Effector CD4-positive, alpha-beta T cell (primary cell): ENCODE data around the gene PDE4A.
"Not testable (repeated sequence)": the region's sequence is repeated elsewhere in the genome, so short reads cannot be mapped to it uniquely, and the experiment has no call there.

Source experiments
- DNase-seq: peaks from one replicate; pipeline ENCODE4 v3.0.0-alpha.2; 2020

PDE4A gene

DNA sequence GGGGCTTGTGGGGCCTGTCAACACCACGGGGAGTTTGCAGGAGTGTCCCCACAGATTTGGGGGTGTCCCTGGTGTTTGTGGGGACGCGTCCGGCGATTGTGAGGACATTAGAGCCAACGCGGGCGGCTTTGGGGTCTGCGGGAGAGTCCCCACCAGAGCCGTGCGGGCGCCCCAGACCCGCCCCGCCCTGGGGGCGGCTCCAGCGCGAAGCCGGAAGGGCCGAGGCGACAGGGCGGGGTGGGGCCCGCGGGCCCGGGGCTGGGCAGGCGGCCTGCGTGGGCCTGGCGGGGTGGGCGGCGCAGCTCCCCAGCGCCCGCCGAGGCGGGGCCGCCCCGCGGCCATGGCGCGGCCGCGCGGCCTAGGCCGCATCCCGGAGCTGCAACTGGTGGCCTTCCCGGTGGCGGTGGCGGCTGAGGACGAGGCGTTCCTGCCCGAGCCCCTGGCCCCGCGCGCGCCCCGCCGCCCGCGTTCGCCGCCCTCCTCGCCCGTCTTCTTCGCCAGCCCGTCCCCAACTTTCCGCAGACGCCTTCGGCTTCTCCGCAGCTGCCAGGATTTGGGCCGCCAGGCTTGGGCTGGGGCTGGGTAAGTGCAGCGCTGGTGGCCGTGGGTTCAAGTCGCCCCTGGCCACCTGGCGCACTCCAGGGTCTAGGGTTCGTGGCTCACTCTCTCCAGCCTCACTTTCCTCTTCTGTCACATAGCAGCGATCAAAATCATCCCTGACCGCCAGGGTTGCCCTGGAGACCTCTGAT is 10.3 kb downstream of the PDE4A start:
- no peak for DNase-seq

DNA sequence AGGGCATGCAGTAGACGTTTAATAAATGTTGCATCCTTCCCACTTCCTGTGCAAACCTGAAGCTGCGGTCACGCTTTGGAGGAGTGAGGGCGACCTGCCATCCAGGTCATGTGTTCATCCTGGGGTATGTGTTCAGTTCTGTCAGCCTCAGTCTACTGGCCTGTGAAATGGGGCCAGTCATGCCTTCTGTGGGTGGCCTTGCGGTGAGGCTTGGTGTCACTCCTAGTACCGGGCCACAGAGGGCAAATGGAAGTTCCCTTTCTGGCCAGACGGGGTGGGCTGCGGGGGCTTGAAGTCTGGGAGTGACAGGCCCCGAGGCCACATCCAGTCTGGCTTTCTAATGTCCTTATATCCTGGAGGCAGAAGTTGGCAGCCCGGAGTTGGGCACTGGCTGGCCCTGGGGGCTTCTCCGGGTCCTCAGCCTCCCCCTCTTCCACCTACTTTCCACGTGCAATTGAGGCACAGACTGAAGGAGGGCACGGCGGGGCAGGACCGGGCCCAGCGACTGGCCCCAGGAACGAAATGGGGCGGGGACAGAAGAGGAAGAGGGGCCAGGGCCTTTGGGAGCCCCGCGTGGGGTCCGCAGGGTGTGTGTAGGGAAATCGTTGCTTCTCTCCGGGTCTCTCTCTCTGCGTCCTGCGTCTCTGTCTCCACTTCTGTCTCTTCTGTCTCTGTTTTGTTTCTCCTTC is 11.1 kb downstream of the PDE4A start:
- DNase-seq = peak; percentile 37

DNA sequence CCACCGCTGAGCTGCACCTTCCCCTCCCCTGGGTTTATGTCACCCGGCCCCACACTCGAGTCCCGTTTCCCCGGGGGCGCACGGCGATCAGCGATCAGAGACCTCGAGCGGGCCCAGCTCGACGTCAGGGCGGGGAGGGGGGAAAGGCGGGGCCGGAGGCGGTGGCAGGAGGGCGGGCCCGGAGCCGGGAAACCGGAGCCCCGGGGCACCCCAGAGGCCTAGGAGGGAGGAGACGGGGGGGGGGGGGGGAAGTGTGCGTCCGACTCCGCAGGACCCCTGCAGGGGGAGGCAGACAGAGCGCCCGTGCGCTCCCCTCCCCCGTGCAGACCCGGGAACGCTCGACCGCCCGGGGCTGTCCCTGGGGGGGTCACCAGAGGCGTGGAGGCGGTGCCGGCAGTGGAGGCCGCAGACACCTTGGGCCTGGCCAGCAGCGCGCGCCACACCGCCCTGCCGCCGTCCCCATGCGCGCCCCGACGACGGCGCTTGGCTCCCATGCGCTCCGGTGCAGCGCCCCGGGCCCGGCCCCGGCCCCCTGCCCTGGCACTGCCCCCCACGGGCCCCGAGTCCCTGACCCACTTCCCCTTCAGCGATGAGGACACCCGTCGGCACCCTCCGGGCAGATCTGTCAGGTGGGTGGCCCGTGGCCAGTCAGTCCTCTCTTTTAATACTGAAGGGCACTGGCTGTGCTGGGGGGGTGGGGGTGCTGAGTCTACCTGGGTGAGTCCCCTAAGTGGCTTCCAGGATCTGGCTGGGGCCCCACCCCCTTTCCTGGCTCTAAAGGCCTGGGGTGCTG is 11.8 kb downstream of the PDE4A start:
- peak; percentile 68 for DNase-seq

- DNase-seq = no peak
Observed at GRCh38 chr19:10432736-10433130, 12.4 kb downstream of the PDE4A start.

DNA sequence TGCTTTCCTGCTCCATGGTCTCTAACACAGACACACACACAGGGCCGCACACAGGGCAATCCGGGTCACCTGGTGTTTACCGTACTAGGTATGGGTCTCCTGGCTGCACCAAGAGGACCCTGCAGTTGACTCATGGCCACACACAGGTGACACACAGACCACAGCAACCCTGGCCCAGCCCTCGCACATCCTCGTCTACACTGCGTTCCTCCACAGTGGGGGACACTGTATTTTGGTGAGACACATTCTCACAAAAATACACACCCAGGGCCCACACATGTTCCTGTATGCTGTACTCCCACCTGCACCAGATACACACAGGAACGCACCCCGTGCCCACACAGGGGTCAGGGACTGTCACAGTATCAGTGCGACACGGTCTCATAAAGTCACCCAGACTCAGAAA is 12.8 kb downstream of the PDE4A start:
- DNase-seq = no peak

DNA sequence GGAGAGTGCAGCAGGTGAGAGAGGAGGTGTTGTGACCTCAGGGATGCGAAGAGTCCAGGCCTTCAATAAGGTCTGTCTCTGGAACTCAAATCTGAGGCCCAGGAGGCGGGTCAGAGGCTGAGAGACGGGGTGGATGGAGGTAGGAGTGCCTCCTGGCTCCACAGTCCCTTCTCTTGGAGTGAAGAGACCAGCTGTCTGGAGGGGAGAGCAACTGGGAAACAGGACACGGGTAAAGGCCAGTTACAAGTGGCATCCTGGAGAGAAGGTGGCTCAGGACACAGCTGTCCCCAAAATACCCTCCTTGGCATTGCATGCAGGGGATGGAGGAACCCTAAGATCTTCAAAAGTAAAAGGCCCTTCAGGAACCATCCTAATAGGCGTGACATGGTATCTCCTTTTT is 19.2 kb downstream of the PDE4A start:
- no peak for DNase-seq

DNA sequence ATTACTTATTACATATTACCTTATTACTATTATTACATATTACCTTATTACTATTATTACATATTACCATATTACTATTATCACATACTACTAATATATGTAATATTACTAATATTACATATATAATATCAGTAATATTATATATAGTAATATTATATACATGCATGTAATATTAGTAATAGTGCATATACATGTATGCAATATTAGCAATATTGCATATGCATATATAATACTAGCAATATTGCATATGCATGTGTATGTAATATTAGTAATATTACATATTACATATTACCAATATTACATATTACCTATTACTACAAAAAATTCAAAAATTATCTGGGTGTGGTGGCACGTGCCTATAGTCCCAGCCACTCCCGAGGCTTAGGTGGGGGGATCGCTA is 22.4 kb downstream of the PDE4A start:
- DNase-seq = no peak

GRCh38 chr19:10449037-10449436 is 28.7 kb downstream of the PDE4A start:
- DNase-seq = no peak

DNA sequence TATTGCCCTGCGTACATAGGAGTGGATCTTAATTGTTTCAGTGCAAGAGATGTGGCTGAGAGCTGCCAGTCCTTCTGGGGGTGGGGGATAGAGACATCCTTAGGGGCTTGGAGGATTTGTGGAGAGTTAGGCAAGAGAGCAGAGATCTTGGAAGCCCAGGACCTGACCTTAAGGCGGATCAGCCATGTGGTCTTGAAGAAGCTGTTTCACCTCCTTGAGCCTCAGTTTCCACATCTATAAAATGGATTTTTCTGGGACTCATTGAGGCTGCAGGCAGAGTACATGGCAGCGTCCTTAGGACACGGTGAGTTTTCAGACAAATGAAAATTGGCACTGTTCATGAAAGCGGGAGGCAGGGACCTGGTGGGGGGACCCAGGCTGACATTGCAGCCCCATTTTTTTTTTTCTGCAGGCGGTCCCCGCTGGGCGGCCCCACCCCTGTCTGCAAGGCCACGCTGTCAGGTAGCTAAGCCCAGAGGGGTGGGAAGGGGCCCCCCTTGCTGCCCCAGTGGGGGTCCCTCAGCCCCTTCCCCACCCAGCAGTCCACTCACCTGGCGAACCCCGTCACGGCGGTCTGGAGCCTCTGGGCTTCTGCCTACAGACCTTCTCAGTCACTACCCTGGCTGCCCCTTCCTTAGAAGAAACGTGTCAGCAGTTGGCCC is 30.0 kb downstream of the PDE4A start:
- DNase-seq = no peak

- no peak for DNase-seq
Observed at GRCh38 chr19:10450853-10451609, 30.7 kb downstream of the PDE4A start.

DNA sequence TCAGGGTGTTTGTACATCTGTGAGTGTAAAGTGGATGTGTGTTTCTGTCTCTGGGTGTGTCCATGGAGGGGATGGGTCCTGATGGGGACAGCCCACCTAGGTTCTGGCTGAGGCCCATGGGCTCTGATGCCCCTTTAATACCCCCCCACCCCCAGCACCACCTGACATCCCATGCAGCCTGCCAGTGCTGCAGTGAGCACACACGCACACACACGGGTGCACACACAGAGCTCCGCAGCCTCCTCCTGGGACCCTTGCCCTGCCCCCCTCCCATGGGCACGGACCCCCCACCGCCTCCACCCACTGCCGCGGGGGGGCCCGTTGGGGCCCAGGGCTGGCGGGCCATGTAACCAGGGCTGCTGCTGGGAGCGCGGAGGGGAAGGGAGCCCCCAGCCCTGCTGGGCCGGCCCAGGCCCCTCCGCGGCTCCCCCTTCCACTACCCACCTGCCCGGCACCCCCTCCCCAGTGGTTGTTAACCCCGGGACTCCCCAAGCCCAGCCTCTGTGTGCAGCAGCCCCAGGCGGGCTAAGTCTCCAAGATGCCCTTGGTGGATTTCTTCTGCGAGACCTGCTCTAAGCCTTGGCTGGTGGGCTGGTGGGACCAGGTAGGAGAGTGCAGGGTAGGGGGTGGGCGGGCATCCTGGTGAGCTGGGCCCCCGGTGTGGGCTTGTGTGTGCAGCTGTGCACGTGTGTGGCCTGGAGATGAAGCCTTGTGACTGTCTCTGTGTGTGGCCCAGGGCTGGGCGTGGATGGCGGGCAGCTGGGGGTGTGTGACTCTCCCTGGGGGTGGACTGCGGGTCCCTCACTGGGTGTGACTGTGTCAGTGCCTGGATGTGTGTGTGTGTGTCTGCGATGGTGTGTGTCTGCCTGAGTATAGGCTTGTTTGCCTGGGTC is 32.6 kb downstream of the PDE4A start:
- DNase-seq = no peak

DNA sequence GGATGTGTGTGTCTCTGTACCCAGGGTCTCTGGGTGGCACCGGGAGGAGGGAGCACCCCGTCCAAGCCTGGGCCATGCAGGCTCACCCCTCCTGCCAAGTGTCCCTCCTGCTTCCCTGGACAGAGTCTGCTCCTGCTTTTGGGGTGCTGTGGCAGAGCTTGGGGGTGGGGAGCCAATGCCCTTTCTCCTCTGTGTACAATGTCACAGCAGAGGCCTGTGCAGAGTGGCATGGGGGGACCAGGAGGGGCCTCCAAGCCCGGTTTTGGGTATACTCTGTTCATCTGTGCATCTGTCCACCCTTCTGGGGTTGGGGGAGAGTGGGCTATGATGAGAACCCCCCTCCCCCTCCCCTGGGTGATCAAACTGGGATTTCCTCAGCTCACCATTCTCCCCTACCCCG is 33.5 kb downstream of the PDE4A start:
- no peak for DNase-seq

- no peak for DNase-seq
Observed at GRCh38 chr19:10454267-10454666, 33.9 kb downstream of the PDE4A start.

DNA sequence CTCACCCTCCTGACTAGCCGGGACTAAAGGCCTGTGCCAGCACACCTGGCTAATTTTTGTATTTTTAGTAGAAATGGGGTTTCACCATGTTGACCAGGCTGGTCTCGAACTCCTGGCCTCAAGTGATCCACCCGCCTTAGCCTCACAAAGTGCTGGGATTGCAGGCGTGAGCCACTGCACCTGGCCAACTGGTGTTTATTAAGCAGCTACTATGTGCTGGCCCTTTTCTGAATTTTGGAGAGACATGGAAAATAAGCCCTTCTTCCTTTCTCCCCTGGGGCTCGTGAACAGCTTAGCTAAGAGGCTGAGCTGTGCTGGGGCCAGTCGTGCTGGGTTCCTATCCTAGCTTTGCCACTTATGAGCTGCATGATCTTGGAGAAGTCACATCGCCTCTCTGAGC is 38.4 kb downstream of the PDE4A start:
- DNase-seq = not testable (repeated sequence)

GRCh38 chr19:10460714-10461046 is 40.3 kb downstream of the PDE4A start:
- no peak for DNase-seq

DNA sequence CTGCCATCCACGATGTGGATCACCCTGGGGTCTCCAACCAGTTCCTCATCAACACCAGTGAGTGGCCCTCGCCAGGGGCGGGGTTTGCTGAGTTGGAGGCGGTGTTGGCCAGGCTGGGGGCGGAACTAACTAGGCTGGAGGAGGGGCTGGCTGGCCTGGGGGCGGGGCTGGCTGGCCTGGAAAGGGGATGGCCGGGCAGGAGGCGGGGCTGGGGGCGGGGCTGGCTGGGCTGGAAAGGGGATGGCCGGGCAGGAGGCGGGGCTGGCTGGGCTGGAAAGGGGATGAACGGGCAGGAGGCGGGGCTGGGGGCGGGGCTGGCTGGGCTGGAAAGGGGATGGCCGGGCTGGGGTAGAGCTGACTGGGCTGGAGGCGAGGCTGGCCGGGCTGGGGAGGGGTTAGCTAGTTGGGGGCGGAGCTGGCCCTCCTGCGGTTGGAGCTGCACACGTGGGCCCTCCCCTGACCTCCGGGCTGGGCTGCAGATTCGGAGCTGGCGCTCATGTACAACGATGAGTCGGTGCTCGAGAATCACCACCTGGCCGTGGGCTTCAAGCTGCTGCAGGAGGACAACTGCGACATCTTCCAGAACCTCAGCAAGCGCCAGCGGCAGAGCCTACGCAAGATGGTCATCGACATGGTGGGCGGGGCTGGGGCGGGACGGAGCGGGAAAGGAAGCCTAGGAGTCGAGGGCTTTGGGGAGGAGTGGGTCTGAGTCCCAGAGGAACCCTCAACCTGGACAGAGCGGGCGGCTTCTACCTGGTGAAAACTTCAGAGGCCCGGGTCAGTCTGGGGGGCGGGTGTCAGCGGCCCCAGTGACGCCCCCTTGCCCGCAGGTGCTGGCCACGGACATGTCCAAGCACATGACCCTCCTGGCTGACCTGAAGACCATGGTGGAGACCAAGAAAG is 41.0 kb downstream of the PDE4A start:
- DNase-seq = peak; percentile 75

GRCh38 chr19:10462042-10462441 is 41.7 kb downstream of the PDE4A start:
- not testable (repeated sequence) for DNase-seq

DNA sequence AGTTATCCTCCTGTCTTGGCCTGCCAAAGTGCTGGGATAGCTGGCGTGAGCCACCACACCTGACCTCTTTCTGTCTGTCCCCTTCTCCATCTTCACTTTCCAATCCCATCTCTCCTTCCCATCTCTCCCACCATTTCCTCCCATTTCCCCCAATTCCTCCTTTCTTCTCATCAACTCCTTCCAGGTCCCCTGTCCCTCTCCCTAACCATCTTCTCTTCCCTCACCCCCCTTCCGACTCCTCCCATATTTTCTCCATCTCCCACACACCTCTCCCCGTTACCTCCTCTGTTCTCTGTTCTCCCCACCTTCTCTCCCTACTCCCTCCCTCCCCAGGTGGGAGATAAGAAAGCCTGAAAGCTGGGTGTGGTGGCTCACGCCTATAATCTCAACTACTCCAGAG is 42.2 kb downstream of the PDE4A start:
- no peak for DNase-seq

GRCh38 chr19:10464456-10464855 is 44.1 kb downstream of the PDE4A start:
- DNase-seq = no peak

- DNase-seq = no peak
Observed at GRCh38 chr19:10467104-10467706, 46.9 kb downstream of the PDE4A start.
